Measurements from ENCODE around the gene CCDC136.

DNA sequence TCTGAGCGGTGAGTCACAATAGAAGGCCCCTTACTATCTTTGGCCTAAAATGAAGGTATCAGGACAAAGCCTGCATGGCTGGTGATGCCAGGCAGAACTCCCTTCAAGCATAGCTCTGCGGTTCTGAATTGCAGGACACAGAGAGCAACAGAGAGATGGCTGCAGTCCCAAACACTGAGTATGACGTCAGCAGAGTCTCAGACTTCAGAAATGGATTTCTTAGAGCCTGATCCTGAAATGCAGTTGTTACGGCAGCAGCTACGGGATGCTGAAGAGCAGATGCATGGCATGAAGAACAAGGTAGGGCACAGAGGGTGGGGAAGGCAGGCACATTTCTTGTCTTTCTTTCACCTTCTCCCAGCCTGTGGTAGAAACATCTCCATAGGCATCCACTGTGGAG is 13.5 kb downstream of the CCDC136 start:
- TF ChIP-seq, protein P1, sequence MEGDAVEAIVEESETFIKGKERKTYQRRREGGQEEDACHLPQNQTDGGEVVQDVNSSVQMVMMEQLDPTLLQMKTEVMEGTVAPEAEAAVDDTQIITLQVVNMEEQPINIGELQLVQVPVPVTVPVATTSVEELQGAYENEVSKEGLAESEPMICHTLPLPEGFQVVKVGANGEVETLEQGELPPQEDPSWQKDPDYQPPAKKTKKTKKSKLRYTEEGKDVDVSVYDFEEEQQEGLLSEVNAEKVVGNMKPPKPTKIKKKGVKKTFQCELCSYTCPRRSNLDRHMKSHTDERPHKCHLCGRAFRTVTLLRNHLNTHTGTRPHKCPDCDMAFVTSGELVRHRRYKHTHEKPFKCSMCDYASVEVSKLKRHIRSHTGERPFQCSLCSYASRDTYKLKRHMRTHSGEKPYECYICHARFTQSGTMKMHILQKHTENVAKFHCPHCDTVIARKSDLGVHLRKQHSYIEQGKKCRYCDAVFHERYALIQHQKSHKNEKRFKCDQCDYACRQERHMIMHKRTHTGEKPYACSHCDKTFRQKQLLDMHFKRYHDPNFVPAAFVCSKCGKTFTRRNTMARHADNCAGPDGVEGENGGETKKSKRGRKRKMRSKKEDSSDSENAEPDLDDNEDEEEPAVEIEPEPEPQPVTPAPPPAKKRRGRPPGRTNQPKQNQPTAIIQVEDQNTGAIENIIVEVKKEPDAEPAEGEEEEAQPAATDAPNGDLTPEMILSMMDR (conservative IDR thresholded peaks at IDR 0.05; ENCODE audit: low read length) = no peak
- no peak for TF ChIP-seq EZH2phosphoT487 (IDR thresholded peaks at IDR 0.05; ENCODE audit: borderline replicate concordance)

All from Loucy (cell line).